HEK293 (cell line): ENCODE results near the gene GOLIM4.

ENCODE experiments used
- KLF9 ChIP-seq: fragments of 450-650 bp; formaldehyde crosslinking; IDR thresholded peaks from 2 replicates; pipeline ENCODE4 v1.5.1; 2016; ENCODE audit warnings: missing biosample characterization, missing genetic modification characterization, low read depth
- ZNF274 ChIP-seq, 2 experiments: fragments of 200-500 bp in 1 of 2; fragments of 450-650 bp in 1 of 2; sonication (Bioruptor generic) in 1 of 2; formaldehyde crosslinking in 1 of 2; IDR thresholded peaks; 2 replicates each; pipeline versions ENCODE4 v1.5.1 to v1.6.1; 2014 to 2016; ENCODE audit warnings: borderline replicate concordance in 1 of 2, inconsistent platforms in 1 of 2, low read length in 1 of 2, missing biosample characterization in 1 of 2, missing genetic modification characterization in 1 of 2
- TF ChIP-seq, protein P1 (sequence below): fragments of 450-650 bp; formaldehyde crosslinking; IDR thresholded peaks from 2 replicates; pipeline ENCODE4 v1.5.1; 2017; ENCODE audit warnings: missing biosample characterization, mild to moderate bottlenecking, missing genetic modification characterization, moderate library complexity

GRCh38 chr3:168070919-168071318, 24.8 kb downstream of the GOLIM4 start:
- TF ChIP-seq ZNF274 (IDR thresholded peaks at IDR 0.05; ENCODE audit: low read length) (no peak), ZNF274 (tag by site-specific recombination; IDR thresholded peaks at IDR 0.05; ENCODE audit: borderline replicate concordance) (no peak), KLF9 (tag by site-specific recombination) (no peak)
- TF ChIP-seq, protein P1, sequence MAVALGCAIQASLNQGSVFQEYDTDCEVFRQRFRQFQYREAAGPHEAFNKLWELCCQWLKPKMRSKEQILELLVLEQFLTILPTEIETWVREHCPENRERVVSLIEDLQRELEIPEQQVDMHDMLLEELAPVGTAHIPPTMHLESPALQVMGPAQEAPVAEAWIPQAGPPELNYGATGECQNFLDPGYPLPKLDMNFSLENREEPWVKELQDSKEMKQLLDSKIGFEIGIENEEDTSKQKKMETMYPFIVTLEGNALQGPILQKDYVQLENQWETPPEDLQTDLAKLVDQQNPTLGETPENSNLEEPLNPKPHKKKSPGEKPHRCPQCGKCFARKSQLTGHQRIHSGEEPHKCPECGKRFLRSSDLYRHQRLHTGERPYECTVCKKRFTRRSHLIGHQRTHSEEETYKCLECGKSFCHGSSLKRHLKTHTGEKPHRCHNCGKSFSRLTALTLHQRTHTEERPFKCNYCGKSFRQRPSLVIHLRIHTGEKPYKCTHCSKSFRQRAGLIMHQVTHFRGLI (tag by site-specific recombination), result no peak
